ENCODE data around the gene TMEM255B. TPM values are rescaled to one million over a fixed set of nuclear protein-coding genes. Genes with fewer than 3 reads are reported as not detected.
"Not testable (repeated sequence)": the region's sequence is repeated elsewhere in the genome, so short reads cannot be mapped to it uniquely, and the experiment has no call there.

TMEM255B gene
- total RNA-seq, 1 donor from 2014 or later = 0.26 TPM

- peak overlapping the region; percentile 35 for H3K27ac Mint-ChIP-seq
- H2AFZ ChIP-seq (replicated peaks) = no peak overlapping the region
- H3K27ac ChIP-seq = no peak overlapping the region
- no peaks in the 10 kb centered on the region for H4K20me1 ChIP-seq (ENCODE audit: low read depth)
- no peaks in the 10 kb centered on the region for H3K9me3 ChIP-seq (ENCODE audit: low read depth)
- H3K27me3 ChIP-seq = no peaks in the 10 kb centered on the region
- H3K4me2 ChIP-seq = no peak overlapping the region
- no peaks in the 10 kb centered on the region for H3K79me2 ChIP-seq (ENCODE audit: low read depth)
- no peaks in the 10 kb centered on the region for H3K36me3 ChIP-seq
- no peak overlapping the region for H3K4me3 ChIP-seq
- TF ChIP-seq EZH2phosphoT487 (IDR thresholded peaks at IDR 0.05) = no peak
- TF ChIP-seq EZH2 (IDR thresholded peaks at IDR 0.05) = no peak
- TF ChIP-seq CTCF (IDR thresholded peaks at IDR 0.05) = no peak
- DNase-seq (ENCODE audit: low spot score) = no peak
- H3F3A ChIP-seq (ENCODE audit: low read depth) = peaks cover 11% of the 10 kb centered on the region
- H3K9ac ChIP-seq = no peak overlapping the region
- peaks cover 13% of the 10 kb centered on the region for H3K9me3 Mint-ChIP-seq
- H3K4me1 Mint-ChIP-seq = peaks cover 7% of the 10 kb centered on the region
- H3K4me1 ChIP-seq = no peaks in the 10 kb centered on the region
- H3K36me3 Mint-ChIP-seq = peaks cover 7% of the 10 kb centered on the region
- peak overlapping the region; percentile 67 for H3K4me3 Mint-ChIP-seq
- H3K27me3 Mint-ChIP-seq (ENCODE audit: insufficient read depth, low read depth) = peaks cover 18% of the 10 kb centered on the region
Measured at GRCh38 chr13:113751491-113751890, 7.5 kb upstream of the TMEM255B start.

GRCh38 chr13:113752211-113752986 is 6.6 kb upstream of the TMEM255B start:
- not testable (repeated sequence) for H3K4me1 Mint-ChIP-seq; H3K4me2 ChIP-seq; H3K4me1 ChIP-seq; H3K4me3 ChIP-seq; H3K9ac ChIP-seq; H3K27me3 ChIP-seq; H2AFZ ChIP-seq (replicated peaks); H3K27ac Mint-ChIP-seq; H3K79me2 ChIP-seq (ENCODE audit: low read depth); H3K4me3 Mint-ChIP-seq; H4K20me1 ChIP-seq (ENCODE audit: low read depth); H3K36me3 Mint-ChIP-seq; H3K9me3 ChIP-seq (ENCODE audit: low read depth); DNase-seq (ENCODE audit: low spot score); H3K27ac ChIP-seq; H3K36me3 ChIP-seq
- peaks cover 21% of the 10 kb centered on the region for H3K27me3 Mint-ChIP-seq (ENCODE audit: insufficient read depth, low read depth)
- peaks cover 13% of the 10 kb centered on the region for H3F3A ChIP-seq (ENCODE audit: low read depth)
- H3K9me3 Mint-ChIP-seq = peaks cover 15% of the 10 kb centered on the region

- Mint-ChIP-seq H3K27me3 (ENCODE audit: insufficient read depth, low read depth) (peaks cover 23% of the 10 kb centered on the region), H3K4me3 (no peak overlapping the region), H3K4me1 (peaks cover 7% of the 10 kb centered on the region), H3K27ac (no peak overlapping the region), H3K36me3 (peaks cover 7% of the 10 kb centered on the region), H3K9me3 (peaks cover 15% of the 10 kb centered on the region)
- Histone ChIP-seq H3K9ac (no peak overlapping the region), H3K79me2 (ENCODE audit: low read depth) (no peaks in the 10 kb centered on the region), H3K36me3 (no peaks in the 10 kb centered on the region), H2AFZ (replicated peaks) (no peak overlapping the region), H3K27ac (no peak overlapping the region), H3K4me3 (no peak overlapping the region), H4K20me1 (ENCODE audit: low read depth) (no peaks in the 10 kb centered on the region), H3K9me3 (ENCODE audit: low read depth) (no peaks in the 10 kb centered on the region), H3K4me1 (peaks cover 2% of the 10 kb centered on the region), H3K27me3 (peaks cover 8% of the 10 kb centered on the region), H3F3A (ENCODE audit: low read depth) (peaks cover 16% of the 10 kb centered on the region), H3K4me2 (no peak overlapping the region)
- TF ChIP-seq CTCF (IDR thresholded peaks at IDR 0.05) = no peak
- TF ChIP-seq EZH2phosphoT487 (IDR thresholded peaks at IDR 0.05) = no peak
- TF ChIP-seq EZH2 (IDR thresholded peaks at IDR 0.05) = no peak
- DNase-seq (ENCODE audit: low spot score) = no peak
Measured at GRCh38 chr13:113753171-113753570, 5.9 kb upstream of the TMEM255B start.

- Mint-ChIP-seq H3K27me3 (ENCODE audit: insufficient read depth, low read depth) (peaks cover 25% of the 10 kb centered on the region), H3K36me3 (peaks cover 7% of the 10 kb centered on the region), H3K4me3 (no peak overlapping the region), H3K9me3 (peaks cover 15% of the 10 kb centered on the region), H3K4me1 (peaks cover 10% of the 10 kb centered on the region), H3K27ac (no peak overlapping the region)
- peaks cover 14% of the 10 kb centered on the region for H3K27me3 ChIP-seq
- H3K9ac ChIP-seq = no peak overlapping the region
- peaks cover 19% of the 10 kb centered on the region for H3F3A ChIP-seq (ENCODE audit: low read depth)
- no peaks in the 10 kb centered on the region for H3K9me3 ChIP-seq (ENCODE audit: low read depth)
- TF ChIP-seq EZH2 (IDR thresholded peaks at IDR 0.05) = no peak
- TF ChIP-seq CTCF (IDR thresholded peaks at IDR 0.05) = no peak
- TF ChIP-seq EZH2phosphoT487 (IDR thresholded peaks at IDR 0.05) = no peak
- no peak overlapping the region for H3K4me3 ChIP-seq
- no peaks in the 10 kb centered on the region for H3K36me3 ChIP-seq
- no peaks in the 10 kb centered on the region for H3K79me2 ChIP-seq (ENCODE audit: low read depth)
- H2AFZ ChIP-seq (replicated peaks) = no peak overlapping the region
- no peak for DNase-seq (ENCODE audit: low spot score)
- H3K4me2 ChIP-seq = no peak overlapping the region
- no peaks in the 10 kb centered on the region for H4K20me1 ChIP-seq (ENCODE audit: low read depth)
- H3K27ac ChIP-seq = no peak overlapping the region
- H3K4me1 ChIP-seq = peaks cover 8% of the 10 kb centered on the region
Measured at GRCh38 chr13:113754242-113754641, 4.8 kb upstream of the TMEM255B start.

Measured in neural progenitor cell (in vitro differentiated cells).